ENCODE data around the gene SUMO2. TPM values are rescaled to one million over a fixed set of nuclear protein-coding genes. Genes with fewer than 3 reads are reported as not detected.

SUMO2 gene
- total and polyA plus RNA-seq, 2 of the 4 experiments (the other 2 are of a cell fraction): 71.3 to 83.7 TPM

- Histone ChIP-seq H3K27me3 (ENCODE audit: control insufficient read depth, insufficient read depth, low read length) (no peaks in the 10 kb centered on the region), H2BK120ac (ENCODE audit: low read depth, low read length) (no peak overlapping the region), H2AK5ac (ENCODE audit: low read depth, low read length) (no peak overlapping the region), H3K9ac (ENCODE audit: low read depth, low read length) (no peak overlapping the region), H2BK20ac (ENCODE audit: low read depth, low read length) (no peak overlapping the region), H3K4me2 (ENCODE audit: low read depth, low read length) (no peak overlapping the region), H3K56ac (ENCODE audit: extremely low read depth, insufficient read depth, low read length) (no peak overlapping the region), H3K27ac (ENCODE audit: insufficient read depth, low read length) (no peak overlapping the region), H3K18ac (ENCODE audit: low read depth, low read length) (no peak overlapping the region), H4K20me1 (ENCODE audit: insufficient read depth, low read length) (no peaks in the 10 kb centered on the region), H4K5ac (ENCODE audit: low read depth, low read length) (no peak overlapping the region), H4K8ac (ENCODE audit: low read depth in 2 of 2, low read length in 2 of 2) (no peak overlapping the region), H3K23ac (ENCODE audit: low read depth, low read length) (no peak overlapping the region), H3K79me1 (ENCODE audit: low read depth in 1 of 2, low read length in 2 of 2) (peaks cover 46 to 68% of the 10 kb centered on the region in 2 experiments), H3K4me1 (ENCODE audit: control insufficient read depth, insufficient read depth, low read length) (0 out of 2 replicates have a peak, but pooled peaks cover 4% of the 10 kb centered on the region), H3K14ac (replicated peaks; ENCODE audit: low read depth, low read length) (no peak overlapping the region), H2AK9ac (replicated peaks; ENCODE audit: low read depth, low read length, poor library complexity) (no peak overlapping the region), H3K4me3 (ENCODE audit: insufficient read depth, low read depth, low read length) (no peak overlapping the region), H2AFZ (replicated peaks; ENCODE audit: low read length, poor library complexity) (no peak overlapping the region), H3K4ac (ENCODE audit: low read depth, low read length) (no peak overlapping the region), H4K91ac (ENCODE audit: insufficient read depth, low read depth, low read length) (no peak overlapping the region), H2BK5ac (ENCODE audit: low read depth, low read length, poor library complexity, severe bottlenecking) (no peak overlapping the region), H3K9me1 (ENCODE audit: insufficient read depth, low read length) (no peaks in the 10 kb centered on the region; the same call in 1 of the 2 replicates), H3K9me3 (ENCODE audit: control insufficient read depth, insufficient read depth, low read length) (no peaks in the 10 kb centered on the region), H3K36me3 (ENCODE audit: control insufficient read depth, insufficient read depth, low read length) (peaks cover 50% of the 10 kb centered on the region), H2BK15ac (ENCODE audit: low read depth, low read length) (no peak overlapping the region)
- DNase-seq: no peak
- WGBS, 2 experiments (ENCODE audit: extremely low coverage in 2 of 2, insufficient read length in 1 of 2): 71% methylated on average over 1 of the region's 13 CpGs; no CpG with 5 or more reads in 1 of the 2 experiments
- in situ Hi-C loops (cut with MboI; ENCODE audit: low sequenced_read_pairs): no loop called here
- no peak for TF ChIP-seq RCOR1 (IDR thresholded peaks at IDR 0.05; ENCODE audit: insufficient replicate concordance, low read length)
- TF ChIP-seq CEBPB (IDR thresholded peaks at IDR 0.05; ENCODE audit: low read depth, low read length): no peak
- TF ChIP-seq RFX5 (IDR thresholded peaks at IDR 0.05; ENCODE audit: low read depth, low read length): no peak
- TF ChIP-seq MAFK (IDR thresholded peaks at IDR 0.05; ENCODE audit: low read depth, low read length): no peak
- ChIA-PET POLR2A (ENCODE audit: unreplicated experiment) (no interaction called here), CTCF (interaction anchor here (0.6 kb wide), 1 partner anchor 83 kb away, joined by 5 read pairs; no protein-coding TSS in a partner anchor)
- dilution Hi-C loops (cut with HindIII; ENCODE audit: low sequenced_read_pairs, unreplicated experiment): no loop called here
- intact Hi-C loops (cut with micrococcal nuclease): no loop called here
- no peak for ATAC-seq (ENCODE audit: low read depth)
- no TSS peak for BruUV-seq (replicated peaks)
Measured at GRCh38 chr17:75142236-75142971, 40.4 kb downstream of the SUMO2 start.

All from IMR-90 (cell line).